H9 (cell line): ENCODE results near the gene FAM120A. TPM values are rescaled to one million over a fixed set of nuclear protein-coding genes. Genes with fewer than 3 reads are reported as not detected.

Source experiments
- DNase-seq: peaks from one replicate; pipeline ENCODE4 v3.0.0-alpha.2; 2017
- H2AFZ ChIP-seq: one replicate; pipeline ENCODE4 v1.6.1; 2013; ENCODE audit warnings: mild to moderate bottlenecking, low read length, control low read depth, moderate library complexity
- H2AK5ac ChIP-seq: 2 replicates; pipeline ENCODE4 v1.6.1; 2013; ENCODE audit warnings: low read length, control low read depth, mixed read lengths; ENCODE audit not compliant: insufficient read length
- H2BK120ac ChIP-seq: one replicate; pipeline ENCODE4 v1.6.1; 2013; ENCODE audit warnings: low read depth, mild to moderate bottlenecking, low read length, control low read depth, inconsistent platforms; ENCODE audit not compliant: poor library complexity, severe bottlenecking
- H2BK12ac ChIP-seq: 2 replicates; pipeline ENCODE4 v1.6.1; 2013; ENCODE audit warnings: low read length, control low read depth, mixed read lengths, low read depth; ENCODE audit not compliant: insufficient read length
- H2BK15ac ChIP-seq: 2 replicates; pipeline ENCODE4 v1.6.1; 2013; ENCODE audit warnings: low read depth, low read length, control low read depth
- H2BK20ac ChIP-seq: one replicate; pipeline ENCODE4 v1.6.1; 2013; ENCODE audit warnings: low read depth, mild to moderate bottlenecking, low read length, control low read depth, inconsistent platforms; ENCODE audit not compliant: poor library complexity, severe bottlenecking
- H2BK5ac ChIP-seq: 2 replicates; pipeline ENCODE4 v1.6.1; 2013; ENCODE audit warnings: low read length, control low read depth, mixed read lengths; ENCODE audit not compliant: insufficient read length
- H3K14ac ChIP-seq: 2 replicates; pipeline ENCODE4 v1.6.1; 2013; ENCODE audit warnings: low read length, control low read depth; ENCODE audit not compliant: insufficient read depth
- H3K18ac ChIP-seq: 2 replicates; pipeline ENCODE4 v1.6.1; 2013; ENCODE audit warnings: low read depth, mild to moderate bottlenecking, mixed read lengths, low read length, control low read depth; ENCODE audit not compliant: insufficient read length
- H3K23ac ChIP-seq: 2 replicates; pipeline ENCODE4 v1.6.1; 2013; ENCODE audit warnings: low read length, control low read depth, mixed read lengths, low read depth; ENCODE audit not compliant: insufficient read length
- H3K23me2 ChIP-seq: 2 replicates; pipeline ENCODE4 v1.6.1; 2013; ENCODE audit warnings: low read depth, mild to moderate bottlenecking, mixed read lengths, low read length, control low read depth; ENCODE audit not compliant: insufficient read length, poor library complexity, severe bottlenecking
- H3K27ac ChIP-seq: 2 replicates; pipeline ENCODE4 v1.5.1; 2013; ENCODE audit warnings: low read length, control low read depth, mixed read lengths, low read depth; ENCODE audit not compliant: insufficient read length
- H3K27me3 ChIP-seq: 2 replicates; pipeline ENCODE4 v1.6.1; 2013; ENCODE audit warnings: low read length, control low read depth, inconsistent platforms; ENCODE audit not compliant: insufficient read depth
- H3K4ac ChIP-seq: 2 replicates; pipeline ENCODE4 v1.6.1; 2013; ENCODE audit warnings: low read depth, mild to moderate bottlenecking, control low read depth, inconsistent platforms, low read length, moderate library complexity
- H3K4me1 ChIP-seq: 2 replicates; pipeline ENCODE4 v1.6.1; 2013; ENCODE audit warnings: low read length, control low read depth, inconsistent platforms; ENCODE audit not compliant: insufficient read depth
- H3K4me2 ChIP-seq: 2 replicates; pipeline ENCODE4 v1.6.1; 2013; ENCODE audit warnings: low read length, control low read depth, mixed read lengths; ENCODE audit not compliant: insufficient read length, insufficient read depth
- H3K56ac ChIP-seq: 2 replicates; pipeline ENCODE4 v1.6.1; 2013; ENCODE audit warnings: low read depth, mild to moderate bottlenecking, mixed read lengths, low read length, control low read depth; ENCODE audit not compliant: insufficient read length
- H3K79me1 ChIP-seq: 2 replicates; pipeline ENCODE4 v1.6.1; 2013; ENCODE audit warnings: low read depth, mild to moderate bottlenecking, moderate library complexity, low read length, control low read depth, inconsistent platforms; ENCODE audit not compliant: insufficient read depth, poor library complexity, severe bottlenecking
- H3K79me2 ChIP-seq: 2 replicates; pipeline ENCODE4 v1.6.1; 2013; ENCODE audit warnings: low read length, control low read depth, inconsistent platforms; ENCODE audit not compliant: insufficient read depth
- H3K9ac ChIP-seq: 2 replicates; pipeline ENCODE4 v1.6.1; 2013; ENCODE audit warnings: low read length, control low read depth, mixed read lengths; ENCODE audit not compliant: insufficient read length; ENCODE audit errors: extremely low read depth
- H3K9me3 ChIP-seq: one replicate; pipeline ENCODE4 v1.6.1; 2013; ENCODE audit warnings: low read depth, low read length, inconsistent platforms; ENCODE audit not compliant: control insufficient read depth
- H3T11ph ChIP-seq: one replicate; pipeline ENCODE4 v1.6.1; 2013; ENCODE audit warnings: mild to moderate bottlenecking, low read length, control low read depth, inconsistent platforms
- H4K20me1 ChIP-seq: one replicate; pipeline ENCODE4 v1.6.1; 2013; ENCODE audit not compliant: control insufficient read depth, insufficient read length, insufficient read depth
- H4K5ac ChIP-seq: 2 replicates; pipeline ENCODE4 v1.6.1; 2013; ENCODE audit warnings: low read depth, mild to moderate bottlenecking, mixed read lengths, low read length, control low read depth; ENCODE audit not compliant: insufficient read length
- H4K8ac ChIP-seq: replicated peaks from 2 replicates; pipeline ENCODE4 v1.6.1; 2013; ENCODE audit warnings: low read length, control low read depth, mixed read lengths, low read depth; ENCODE audit not compliant: insufficient read length
- H4K91ac ChIP-seq: 2 replicates; pipeline ENCODE4 v1.6.1; 2013; ENCODE audit warnings: low read depth, mild to moderate bottlenecking, moderate library complexity, mixed read lengths, low read length, control low read depth; ENCODE audit not compliant: insufficient read length
- H3K27ac Mint-ChIP-seq, 3 experiments: 2 replicates in 2 of 3; 3 replicates in 1 of 3; pipeline ENCODE4 v1.8.0; 2020 to 2021; ENCODE audit warnings: mixed read lengths in 3 of 3, mild to moderate bottlenecking in 1 of 3, moderate library complexity in 1 of 3
- H3K27me3 Mint-ChIP-seq: 2 replicates; pipeline ENCODE4 v1.8.0; 2021; ENCODE audit warnings: low read depth, mild to moderate bottlenecking, moderate library complexity, mixed read lengths
- H3K36me3 Mint-ChIP-seq, 3 experiments: 2 replicates in 2 of 3; 3 replicates in 1 of 3; pipeline ENCODE4 v1.8.0; 2020 to 2021; ENCODE audit warnings: low read depth in 3 of 3, mixed read lengths in 3 of 3; ENCODE audit not compliant: insufficient read depth in 1 of 3
- H3K4me1 Mint-ChIP-seq, 2 experiments: 2 replicates each; pipeline ENCODE4 v1.8.0; 2020; ENCODE audit warnings: mixed read lengths in 2 of 2
- H3K4me3 Mint-ChIP-seq, 2 experiments: 2 replicates in 1 of 2; 3 replicates in 1 of 2; pipeline ENCODE4 v1.8.0; 2020 to 2021; ENCODE audit warnings: mild to moderate bottlenecking in 2 of 2, mixed read lengths in 2 of 2, moderate library complexity in 1 of 2
- H3K9me3 Mint-ChIP-seq, 2 experiments: 2 replicates in 1 of 2; 3 replicates in 1 of 2; pipeline ENCODE4 v1.8.0; 2020; ENCODE audit warnings: mild to moderate bottlenecking in 2 of 2, mixed read lengths in 2 of 2, moderate library complexity in 1 of 2
- CTCF ChIP-seq: fragments of 200-600 bp; sonication (generic); conservative IDR thresholded peaks from 3 replicates; pipeline ENCODE4 v1.8.0; 2021; ENCODE audit warnings: antibody characterized with exemption, mild to moderate bottlenecking
- WGBS: extraction: QIAGEN DNeasy Blood & Tissue Kit; methylation state at CpG from one replicate; pipeline ENCODE4 v1.1.7; 2013; ENCODE audit warnings: missing lambda C conversion rate, low lambda C conversion rate, mixed read lengths; ENCODE audit not compliant: insufficient read length; ENCODE audit errors: extremely low coverage; 5-methylcytosine and 5-hydroxymethylcytosine counted together
- total RNA-seq: library from RNA; stranded (reverse); gene quantifications from 2 replicates; pipeline ENCODE4 v1.2.1, GENCODE V29; 2021

Gene FAM120A
- total RNA-seq, 1 experiment from 2014 or later = 57.7 TPM

DNA sequence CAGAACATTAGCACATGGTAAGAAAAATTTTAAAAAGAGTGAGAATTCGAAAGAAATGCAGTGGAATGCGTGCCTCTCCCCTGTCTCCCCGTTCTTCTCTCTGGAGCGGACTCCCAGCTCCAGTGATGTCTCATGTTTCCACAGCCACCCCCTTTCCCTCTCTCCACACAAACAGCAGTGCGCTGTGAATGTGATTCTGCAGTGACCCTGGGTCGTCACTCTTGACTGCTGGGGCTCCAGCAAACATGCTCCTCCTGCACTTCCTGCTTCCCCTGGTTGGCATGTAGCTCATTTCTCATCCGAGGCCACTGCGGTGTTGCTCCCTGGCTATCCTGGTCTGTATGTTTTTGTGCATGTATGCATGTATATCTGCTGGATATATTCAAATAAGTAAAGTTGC lies 138.2 kb downstream of the FAM120A start:
- Histone ChIP-seq H3T11ph (no peak overlapping the region), H3K56ac (no peak overlapping the region), H2AK5ac (no peak overlapping the region), H3K4ac (no peak overlapping the region), H2BK15ac (no peak overlapping the region), H4K8ac (no peak overlapping the region), H3K9ac (no peak overlapping the region), H3K14ac (no peak overlapping the region), H3K27ac (no peak overlapping the region), H3K79me2 (peaks cover 2% of the 10 kb centered on the region; the same call in 1 of the 2 replicates), H3K4me1 (no peaks in the 10 kb centered on the region), H2BK20ac (no peak overlapping the region), H3K23me2 (no peaks in the 10 kb centered on the region), H4K5ac (no peak overlapping the region), H3K4me2 (no peak overlapping the region), H3K27me3 (no peaks in the 10 kb centered on the region), H3K23ac (no peak overlapping the region), H4K20me1 (no peaks in the 10 kb centered on the region), H2BK12ac (no peak overlapping the region), H3K18ac (no peak overlapping the region), H3K79me1 (peaks cover 8% of the 10 kb centered on the region), H2BK5ac (no peak overlapping the region), H2AFZ (no peak overlapping the region), H4K91ac (no peak overlapping the region), H2BK120ac (no peak overlapping the region), H3K9me3 (no peaks in the 10 kb centered on the region)
- H3K9me3 Mint-ChIP-seq = peaks cover 0 to 5% of the 10 kb centered on the region in 2 experiments; a peak in 1 of 5 replicates
- WGBS = no CpG with 5 or more reads among the region's 8 CpGs
- H3K27ac Mint-ChIP-seq = peak overlapping the region; percentile 27 to 69 (median 45); a peak in 4 of 7 replicates
- no peak for TF ChIP-seq CTCF
- H3K4me3 Mint-ChIP-seq = no peak overlapping the region
- peaks cover 33 to 37% of the 10 kb centered on the region in 2 experiments for H3K4me1 Mint-ChIP-seq
- no peaks in the 10 kb centered on the region for H3K36me3 Mint-ChIP-seq
- no peaks in the 10 kb centered on the region for H3K27me3 Mint-ChIP-seq
- peak; percentile 27 for DNase-seq
